AG04450 (cell line): ENCODE results near the gene BCKDHB. TPM values are rescaled to one million over a fixed set of nuclear protein-coding genes. Genes with fewer than 3 reads are reported as not detected.

Experiments
- CTCF ChIA-PET: fragments of 300-600, 350-600 bp; formaldehyde crosslinking; extraction: SDS; loops from one replicate; lab custom pipeline; 2022; ENCODE audit warnings: antibody characterized with exemption, inconsistent platforms; lab: Charles Lee
- POLR2A ChIA-PET: fragments of 350-600 bp; formaldehyde crosslinking; extraction: SDS; loops from one replicate; lab custom pipeline; 2021; ENCODE audit warnings: antibody characterized with exemption, inconsistent platforms; lab: Yijun Ruan, JAX
- DNase-seq: peaks from one replicate; pipeline ENCODE4 v3.0.0-alpha.2; 2011; ENCODE audit warnings: low read depth, low spot score
- H3K27ac ChIP-seq: one replicate; pipeline ENCODE4 v1.5.1; 2012; ENCODE audit warnings: low read depth, low read length, control low read depth
- H3K27me3 ChIP-seq: one replicate; pipeline ENCODE4 v1.6.0; 2012; ENCODE audit warnings: low read length; ENCODE audit not compliant: control insufficient read depth, insufficient read depth
- H3K4me3 ChIP-seq: 2 replicates; pipeline ENCODE4 v1.5.1; 2011; ENCODE audit warnings: mild to moderate bottlenecking, low read depth, low read length, control low read depth
- H3K9me3 ChIP-seq: 2 replicates; pipeline ENCODE4 v1.5.1; 2012; ENCODE audit warnings: low read length; ENCODE audit not compliant: control insufficient read depth, insufficient read depth
- polyA plus RNA-seq: library from polyadenylated mRNA; depleted of rRNA; stranded (reverse); fragments of >200 nt; gene quantifications from 2 replicates; pipeline ENCODE4 v1.2.3, GENCODE V29; 2011
- TF ChIP-seq, protein P1 (sequence below): IDR thresholded peaks from 2 replicates; pipeline ENCODE4 v1.5.1; 2011; ENCODE audit warnings: low read depth, low read length, control low read depth, inconsistent platforms

The BCKDHB gene
- polyA plus RNA-seq, 1 experiment: 21.3 TPM

- TF ChIP-seq, protein P1, sequence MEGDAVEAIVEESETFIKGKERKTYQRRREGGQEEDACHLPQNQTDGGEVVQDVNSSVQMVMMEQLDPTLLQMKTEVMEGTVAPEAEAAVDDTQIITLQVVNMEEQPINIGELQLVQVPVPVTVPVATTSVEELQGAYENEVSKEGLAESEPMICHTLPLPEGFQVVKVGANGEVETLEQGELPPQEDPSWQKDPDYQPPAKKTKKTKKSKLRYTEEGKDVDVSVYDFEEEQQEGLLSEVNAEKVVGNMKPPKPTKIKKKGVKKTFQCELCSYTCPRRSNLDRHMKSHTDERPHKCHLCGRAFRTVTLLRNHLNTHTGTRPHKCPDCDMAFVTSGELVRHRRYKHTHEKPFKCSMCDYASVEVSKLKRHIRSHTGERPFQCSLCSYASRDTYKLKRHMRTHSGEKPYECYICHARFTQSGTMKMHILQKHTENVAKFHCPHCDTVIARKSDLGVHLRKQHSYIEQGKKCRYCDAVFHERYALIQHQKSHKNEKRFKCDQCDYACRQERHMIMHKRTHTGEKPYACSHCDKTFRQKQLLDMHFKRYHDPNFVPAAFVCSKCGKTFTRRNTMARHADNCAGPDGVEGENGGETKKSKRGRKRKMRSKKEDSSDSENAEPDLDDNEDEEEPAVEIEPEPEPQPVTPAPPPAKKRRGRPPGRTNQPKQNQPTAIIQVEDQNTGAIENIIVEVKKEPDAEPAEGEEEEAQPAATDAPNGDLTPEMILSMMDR: no peak
- no peaks in the 10 kb centered on the region for H3K9me3 ChIP-seq
- ChIA-PET CTCF (no interaction called here), POLR2A (no interaction called here)
- no peak overlapping the region for H3K4me3 ChIP-seq
- no peak overlapping the region for H3K27ac ChIP-seq
- H3K27me3 ChIP-seq: no peaks in the 10 kb centered on the region
- no peak for DNase-seq
Measured at GRCh38 chr6:80321011-80321410, 214.5 kb downstream of the BCKDHB start.

DNA sequence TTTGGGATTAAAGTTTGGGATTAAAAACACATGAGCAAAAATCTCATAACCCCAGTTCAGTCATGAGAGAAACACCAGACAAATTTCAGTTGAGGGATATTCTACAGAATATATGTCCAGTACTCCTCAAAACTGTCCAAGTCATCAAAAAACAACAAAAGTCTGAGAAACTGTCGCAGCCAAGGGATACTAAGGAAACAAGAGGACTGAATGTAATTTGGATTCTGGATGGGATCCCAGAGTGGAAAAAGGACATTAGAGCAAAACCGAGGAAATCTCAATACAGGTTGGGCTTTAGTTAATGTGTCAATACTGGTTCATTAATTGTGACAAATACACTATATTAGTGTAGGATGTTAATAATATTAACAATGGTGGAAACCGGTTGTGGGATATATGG lies 219.3 kb downstream of the BCKDHB start:
- POLR2A ChIA-PET: no interaction called here
- H3K27ac ChIP-seq: no peak overlapping the region
- DNase-seq: no peak
- CTCF ChIA-PET: no interaction called here
- no peaks in the 10 kb centered on the region for H3K27me3 ChIP-seq
- TF ChIP-seq, protein P1: no peak
- no peak overlapping the region for H3K4me3 ChIP-seq
- H3K9me3 ChIP-seq: no peaks in the 10 kb centered on the region

GRCh38 chr6:80328652-80329051 lies 222.2 kb downstream of the BCKDHB start:
- TF ChIP-seq, protein P1: no peak
- H3K4me3 ChIP-seq: no peak overlapping the region
- H3K27me3 ChIP-seq: no peaks in the 10 kb centered on the region
- ChIA-PET CTCF (no interaction called here), POLR2A (no interaction called here)
- H3K27ac ChIP-seq: no peak overlapping the region
- no peak for DNase-seq
- no peaks in the 10 kb centered on the region for H3K9me3 ChIP-seq

DNA sequence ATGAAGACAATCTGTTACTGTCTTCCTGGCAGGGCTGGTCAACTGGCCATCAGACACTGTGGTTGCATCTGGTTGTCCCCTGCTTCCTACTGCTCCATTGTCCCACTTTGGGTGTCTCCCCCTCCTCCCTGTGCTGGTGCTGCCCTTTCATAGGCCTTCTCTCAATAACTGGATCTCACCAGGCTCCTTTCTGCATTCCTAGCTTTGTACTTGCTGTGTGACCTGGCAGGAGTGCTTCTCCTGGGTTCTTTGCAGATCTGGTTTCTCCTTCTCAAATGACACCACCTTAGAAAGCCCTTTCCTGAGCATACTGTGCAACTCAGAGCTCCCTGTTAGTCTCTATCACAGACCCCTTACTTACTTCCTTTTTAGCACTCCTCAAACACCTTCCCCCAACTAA lies 223.0 kb downstream of the BCKDHB start:
- ChIA-PET POLR2A (no interaction called here), CTCF (interaction anchor here (1.6 kb wide), 1 partner anchor 9 kb away, joined by 3 read pairs; no protein-coding TSS in a partner anchor)
- no peak for DNase-seq
- TF ChIP-seq, protein P1: no peak
- Histone ChIP-seq H3K27me3 (no peaks in the 10 kb centered on the region), H3K9me3 (no peaks in the 10 kb centered on the region), H3K4me3 (no peak overlapping the region), H3K27ac (no peak overlapping the region)

DNA sequence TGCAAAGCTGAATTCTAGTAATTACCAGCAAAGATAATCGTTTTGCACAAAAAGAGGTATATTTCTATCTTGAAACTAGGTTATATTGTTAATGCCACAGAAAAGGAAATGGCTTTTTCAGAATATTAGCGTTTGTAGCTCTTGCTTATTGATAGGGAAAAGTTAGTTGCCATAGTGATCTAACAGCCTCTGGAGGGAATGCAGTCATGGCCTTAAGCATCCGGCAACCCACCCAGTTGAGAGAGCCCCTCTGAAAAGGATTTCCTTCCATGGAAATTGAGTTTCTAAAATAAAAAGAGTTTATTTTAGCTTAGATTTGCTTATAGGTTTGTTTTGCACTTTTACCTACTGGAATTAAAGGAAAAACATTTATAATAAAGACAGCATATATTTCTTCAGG lies 224.5 kb downstream of the BCKDHB start:
- Histone ChIP-seq H3K27ac (no peak overlapping the region), H3K4me3 (no peak overlapping the region), H3K27me3 (no peaks in the 10 kb centered on the region), H3K9me3 (no peaks in the 10 kb centered on the region)
- ChIA-PET POLR2A (no interaction called here), CTCF (interaction anchor here (0.8 to 1.6 kb wide), 2 partner anchors 8 to 116 kb away, joined by 3 read pairs; no protein-coding TSS in a partner anchor)
- TF ChIP-seq, protein P1: no peak
- DNase-seq: no peak
